SK-MEL-5 (cell line): ENCODE results near the gene SCGB1D4. TPM values are rescaled to one million over a fixed set of nuclear protein-coding genes. Genes with fewer than 3 reads are reported as not detected.
"Not testable (repeated sequence)": the region's sequence is repeated elsewhere in the genome, so short reads cannot be mapped to it uniquely, and the experiment has no call there.

Experiments
- DNase-seq: peaks from one replicate; pipeline ENCODE4 v3.0.0-alpha.2; 2016; ENCODE audit warnings: low read depth, low spot score
- in situ Hi-C: cut with HindIII; loops from 2 replicates; pipeline ENCODE4 v1.10.0; 2016; ENCODE audit warnings: low sequenced_read_pairs, high pct_unique_total_duplicates, low pct_unique_long_range_greater_than_20kb
- polyA plus RNA-seq, 2 experiments: library from polyadenylated mRNA; depleted of rRNA; stranded (reverse); fragments of >200 nt; gene quantifications; 2 replicates each; pipeline ENCODE4 v1.2.3, GENCODE V29; 2015
- total RNA-seq: library from RNA; depleted of rRNA; stranded (reverse); fragments of >200 nt; shearing (Covaris generic); gene quantifications from 2 replicates; pipeline ENCODE4 v1.2.3, GENCODE V29; 2014; rRNA removed

Gene SCGB1D4
- total RNA-seq, result not detected in 2 replicates
- polyA plus RNA-seq (2015; cell fraction: cytosol; rRNA removed), result not detected in 2 replicates
- polyA plus RNA-seq (2015; cell fraction: nucleus; rRNA removed), result not detected in 2 replicates

- no peak for DNase-seq
- in situ Hi-C loops, result no loop called here
Observed at GRCh38 chr11:62298975-62299374, at the start of gene SCGB1D4. TSS of gene SCGB1D4 (minus strand) at chr11:62299075. CDS start at chr11:62299010, 65 bp downstream.

- in situ Hi-C loops, result no loop called here
- no peak for DNase-seq
Observed at GRCh38 chr11:62345861-62346260, 47.0 kb upstream of the SCGB1D4 start.

- in situ Hi-C loops, result no loop called here
- DNase-seq, result no peak
Observed at GRCh38 chr11:62344210-62344609, 45.3 kb upstream of the SCGB1D4 start.

GRCh38 chr11:62343646-62344190 lies 44.8 kb upstream of the SCGB1D4 start:
- in situ Hi-C loops, result not testable (repeated sequence)

GRCh38 chr11:62341588-62341987 lies 42.7 kb upstream of the SCGB1D4 start:
- DNase-seq, result no peak
- in situ Hi-C loops, result no loop called here

More at GRCh38 chr11:62343646-62344190, 44.8 kb upstream of the SCGB1D4 start:
- not testable (repeated sequence) for DNase-seq

- DNase-seq, result peak; percentile 68
- in situ Hi-C loops, result no loop called here
Observed at GRCh38 chr11:62340269-62340901, 41.5 kb upstream of the SCGB1D4 start.

- in situ Hi-C loops, result no loop called here
- DNase-seq, result no peak
Observed at GRCh38 chr11:62338218-62338617, 39.3 kb upstream of the SCGB1D4 start.

- peak; percentile 68 for DNase-seq
- in situ Hi-C loops, result no loop called here
Observed at GRCh38 chr11:62337303-62338181, 38.7 kb upstream of the SCGB1D4 start, which contains the start of gene ASRGL1. TSS of gene ASRGL1 (plus strand) at chr11:62337448. CDS start at chr11:62337978, 530 bp downstream.

- DNase-seq, in situ Hi-C loops: not testable (repeated sequence)
Observed at GRCh38 chr11:62336949-62337302, 38.1 kb upstream of the SCGB1D4 start.

GRCh38 chr11:62333768-62334167 lies 34.9 kb upstream of the SCGB1D4 start:
- in situ Hi-C loops, result no loop called here
- no peak for DNase-seq

- DNase-seq, in situ Hi-C loops: not testable (repeated sequence)
Observed at GRCh38 chr11:62331264-62331663, 32.4 kb upstream of the SCGB1D4 start.

GRCh38 chr11:62327541-62327940 lies 28.7 kb upstream of the SCGB1D4 start:
- DNase-seq, in situ Hi-C loops: not testable (repeated sequence)

GRCh38 chr11:62326719-62327118 lies 27.8 kb upstream of the SCGB1D4 start:
- in situ Hi-C loops, DNase-seq: not testable (repeated sequence)

GRCh38 chr11:62325781-62326180 lies 26.9 kb upstream of the SCGB1D4 start:
- DNase-seq, in situ Hi-C loops: not testable (repeated sequence)

- peak; percentile 79 for DNase-seq
- in situ Hi-C loops, result no loop called here
Observed at GRCh38 chr11:62324731-62325556, 26.1 kb upstream of the SCGB1D4 start.

- no peak for DNase-seq
- in situ Hi-C loops, result no loop called here
Observed at GRCh38 chr11:62322524-62322923, 23.6 kb upstream of the SCGB1D4 start.

GRCh38 chr11:62315431-62315830 lies 16.6 kb upstream of the SCGB1D4 start:
- no peak for DNase-seq
- in situ Hi-C loops, result no loop called here
